GM19397 (cell line): ENCODE results near the gene LHX5.

ENCODE experiments used
- ATAC-seq: cut with Tn5 transposase; IDR thresholded peaks from one replicate; pipeline ENCODE4 v1.9.1; 2021; ENCODE audit warnings: mild to moderate bottlenecking, moderate library complexity; ENCODE audit not compliant: unreplicated experiment

Gene LHX5

GRCh38 chr12:113466454-113467141 lies 5.1 kb downstream of the LHX5 start:
- no peak for ATAC-seq

GRCh38 chr12:113465808-113466453 lies 5.7 kb downstream of the LHX5 start:
- ATAC-seq = no peak

- ATAC-seq = no peak
Measured at GRCh38 chr12:113464852-113465719, 6.6 kb downstream of the LHX5 start.

- no peak for ATAC-seq
Measured at GRCh38 chr12:113464452-113464775, 7.3 kb downstream of the LHX5 start.

GRCh38 chr12:113463746-113464451 lies 7.8 kb downstream of the LHX5 start:
- no peak for ATAC-seq

- ATAC-seq = no peak
Measured at GRCh38 chr12:113462998-113463745, 8.5 kb downstream of the LHX5 start.

GRCh38 chr12:113462117-113462774 lies 9.4 kb downstream of the LHX5 start:
- ATAC-seq = no peak

- no peak for ATAC-seq
Measured at GRCh38 chr12:113461666-113462065, 10.0 kb downstream of the LHX5 start.

GRCh38 chr12:113459981-113460380 lies 11.7 kb downstream of the LHX5 start:
- ATAC-seq = no peak

GRCh38 chr12:113457710-113458109 lies 14.0 kb downstream of the LHX5 start:
- ATAC-seq = no peak

GRCh38 chr12:113457185-113457584 lies 14.5 kb downstream of the LHX5 start:
- no peak for ATAC-seq

GRCh38 chr12:113456761-113457160 lies 14.9 kb downstream of the LHX5 start:
- no peak for ATAC-seq

- no peak for ATAC-seq
Measured at GRCh38 chr12:113456199-113456598, 15.5 kb downstream of the LHX5 start.

- no peak for ATAC-seq
Measured at GRCh38 chr12:113453330-113453729, 18.3 kb downstream of the LHX5 start.

GRCh38 chr12:113452458-113452857 lies 19.2 kb downstream of the LHX5 start:
- no peak for ATAC-seq

- ATAC-seq = no peak
Measured at GRCh38 chr12:113449839-113450238, 21.8 kb downstream of the LHX5 start.

GRCh38 chr12:113449299-113449698 lies 22.4 kb downstream of the LHX5 start:
- ATAC-seq = no peak

GRCh38 chr12:113448873-113449272 lies 22.8 kb downstream of the LHX5 start:
- no peak for ATAC-seq

- ATAC-seq = no peak
Measured at GRCh38 chr12:113445544-113446171, 26.0 kb downstream of the LHX5 start.
